Measurements from ENCODE around the gene TTLL11. TPM values are rescaled to one million over a fixed set of nuclear protein-coding genes. Genes with fewer than 3 reads are reported as not detected.
A peak's percentile ranks its signal among the peaks of the same experiment; 100 is the strongest.
"Not testable (repeated sequence)": the region's sequence is repeated elsewhere in the genome, so short reads cannot be mapped to it uniquely, and the experiment has no call there.

The TTLL11 gene
- total RNA-seq, 1 donor from 2014 or later: 6.7 TPM

DNA sequence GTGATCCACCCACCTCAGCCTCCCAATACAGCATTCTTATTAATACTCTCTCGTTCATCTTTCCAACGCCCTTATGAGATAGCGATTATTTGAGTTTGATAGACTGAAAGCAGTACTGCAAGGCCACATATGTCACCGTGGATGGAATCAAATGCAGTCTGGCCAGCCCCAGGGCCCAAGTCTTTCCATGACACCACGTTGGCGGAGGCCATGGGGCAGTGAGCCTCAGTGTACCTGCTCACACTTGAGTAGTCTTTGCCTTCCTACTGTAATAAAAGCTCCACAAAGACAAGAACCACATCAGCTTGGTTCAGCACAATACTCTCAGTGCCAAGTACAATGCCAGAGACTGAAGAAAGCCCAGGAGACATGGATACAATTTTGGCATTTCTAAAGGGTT lies 88.5 kb downstream of the TTLL11 start:
- DNase-seq: no peak

DNA sequence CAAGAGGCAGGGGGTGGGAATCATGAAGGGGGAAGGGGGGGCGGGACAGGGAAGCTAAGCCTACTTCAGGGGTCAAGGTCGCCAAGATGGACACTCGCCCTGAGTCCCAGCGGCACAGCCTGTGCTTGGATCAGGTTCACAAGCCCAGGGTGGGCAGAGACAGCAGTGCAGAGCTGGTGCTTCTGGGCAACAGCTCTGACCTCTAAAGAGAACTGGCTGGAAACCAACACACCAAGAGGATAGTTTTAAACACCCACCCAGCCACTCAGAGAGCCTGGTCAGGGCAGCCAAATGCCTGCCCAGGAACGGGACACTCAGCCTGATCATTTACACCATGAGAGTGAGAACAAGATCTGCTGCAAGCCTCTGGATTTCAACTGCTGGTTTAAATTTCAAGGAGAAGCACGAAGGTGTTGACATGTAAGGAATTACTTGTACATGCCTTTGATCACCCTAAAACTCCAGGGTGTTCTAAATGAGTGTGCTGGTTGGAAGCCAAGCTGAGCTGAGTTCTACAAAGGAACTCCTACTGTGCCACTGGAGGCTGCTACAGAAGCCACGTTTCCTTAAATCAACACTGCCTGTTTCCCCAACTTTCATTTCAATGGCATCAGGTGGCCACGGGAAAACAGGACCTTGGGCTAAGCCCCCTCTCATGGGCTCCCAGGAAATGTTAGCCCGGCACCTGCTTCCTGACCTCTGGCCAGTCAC lies 91.5 kb downstream of the TTLL11 start:
- DNase-seq: no peak

GRCh38 chr9:122000526-122000925 lies 92.6 kb downstream of the TTLL11 start:
- not testable (repeated sequence) for DNase-seq

DNA sequence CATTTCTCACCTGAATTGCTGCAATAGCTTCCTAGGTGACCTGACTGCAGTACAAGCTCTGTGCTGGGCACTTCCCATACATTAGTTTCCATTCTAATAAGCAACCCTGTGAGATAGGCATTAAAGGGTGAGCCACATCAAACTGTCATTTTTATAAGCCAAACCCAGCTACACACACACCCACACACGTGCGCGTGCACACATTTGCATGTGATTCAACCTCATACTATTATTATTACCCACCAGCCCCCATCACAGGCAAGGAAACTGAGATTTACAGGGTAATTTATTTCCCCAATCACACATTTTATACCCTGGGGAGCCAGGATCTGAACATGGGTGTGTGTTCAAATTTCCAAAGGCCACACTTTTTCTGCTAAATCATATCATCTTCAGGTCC lies 93.6 kb downstream of the TTLL11 start:
- DNase-seq: no peak

GRCh38 chr9:121998513-121999049 lies 94.5 kb downstream of the TTLL11 start:
- no peak for DNase-seq

DNA sequence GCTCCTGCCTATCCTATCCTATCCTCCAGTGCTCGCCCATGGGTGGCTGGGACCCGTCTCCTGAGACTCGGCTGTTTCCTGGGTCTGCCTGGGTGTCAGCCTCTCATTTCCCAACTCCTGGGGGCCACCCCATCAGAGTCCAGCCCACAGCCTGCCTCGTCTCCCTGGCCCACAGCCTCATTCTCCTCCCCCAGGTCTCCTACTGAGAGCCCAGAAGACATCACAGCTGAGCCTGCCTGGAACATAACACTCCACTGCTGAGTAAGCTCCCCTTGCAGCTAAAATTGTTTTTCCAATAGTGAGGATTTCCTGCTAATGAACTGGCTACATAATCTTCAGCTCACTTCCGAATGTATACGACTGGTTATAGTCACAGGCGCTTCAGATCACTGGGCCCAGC lies 95.3 kb downstream of the TTLL11 start:
- peak; percentile 44 for DNase-seq

GRCh38 chr9:121996783-121997182 lies 96.3 kb downstream of the TTLL11 start:
- no peak for DNase-seq

GRCh38 chr9:121995997-121996396 lies 97.1 kb downstream of the TTLL11 start:
- DNase-seq: no peak

- DNase-seq: peak; percentile 68
These were observed 100.4 kb downstream of the TTLL11 start for GRCh38 chr9:121992571-121993212.

GRCh38 chr9:121991307-121991661 lies 101.8 kb downstream of the TTLL11 start:
- DNase-seq: no peak

GRCh38 chr9:121990600-121991306 lies 102.4 kb downstream of the TTLL11 start:
- DNase-seq: no peak

DNA sequence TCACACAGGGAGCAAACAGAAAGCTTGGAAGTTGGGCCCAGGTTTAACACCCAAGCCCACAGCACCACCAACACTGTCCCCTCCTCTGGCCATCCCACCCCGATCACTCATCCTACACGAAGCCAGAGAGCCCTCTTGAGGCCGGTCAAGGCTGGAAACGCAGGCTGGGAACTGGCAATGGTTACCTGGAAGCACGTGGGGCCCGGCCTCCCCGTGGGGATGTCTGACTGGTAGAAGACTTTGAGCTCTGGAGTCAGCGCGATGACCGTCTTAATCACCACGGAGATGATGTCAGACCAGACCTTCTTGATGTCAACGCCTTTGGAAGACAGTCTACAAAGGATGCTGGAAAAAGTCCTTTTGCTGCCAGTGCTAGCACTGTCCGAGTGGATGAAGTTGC lies 104.1 kb downstream of the TTLL11 start:
- no peak for DNase-seq

DNA sequence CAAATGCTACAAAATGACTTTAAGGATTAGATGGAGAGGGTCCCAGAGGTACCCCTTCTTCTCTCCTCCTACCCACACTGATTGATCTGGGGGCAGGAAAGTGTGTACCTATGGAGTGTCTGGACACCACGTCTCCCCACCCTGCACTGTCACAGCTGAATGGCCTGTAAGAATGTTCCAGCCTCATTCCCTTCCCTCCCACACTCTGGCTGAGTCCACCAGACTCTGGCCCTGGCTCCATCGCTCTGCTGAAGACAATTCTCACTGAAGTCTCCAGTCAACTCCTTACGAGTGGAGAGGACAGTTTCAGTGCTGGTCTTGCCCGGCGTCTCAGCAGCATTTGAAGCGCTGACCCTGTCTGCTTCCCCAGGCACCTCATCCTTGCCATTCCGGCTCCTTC lies 105.8 kb downstream of the TTLL11 start:
- DNase-seq: no peak

- DNase-seq: no peak
These were observed 107.2 kb downstream of the TTLL11 start for GRCh38 chr9:121985792-121986494.

DNA sequence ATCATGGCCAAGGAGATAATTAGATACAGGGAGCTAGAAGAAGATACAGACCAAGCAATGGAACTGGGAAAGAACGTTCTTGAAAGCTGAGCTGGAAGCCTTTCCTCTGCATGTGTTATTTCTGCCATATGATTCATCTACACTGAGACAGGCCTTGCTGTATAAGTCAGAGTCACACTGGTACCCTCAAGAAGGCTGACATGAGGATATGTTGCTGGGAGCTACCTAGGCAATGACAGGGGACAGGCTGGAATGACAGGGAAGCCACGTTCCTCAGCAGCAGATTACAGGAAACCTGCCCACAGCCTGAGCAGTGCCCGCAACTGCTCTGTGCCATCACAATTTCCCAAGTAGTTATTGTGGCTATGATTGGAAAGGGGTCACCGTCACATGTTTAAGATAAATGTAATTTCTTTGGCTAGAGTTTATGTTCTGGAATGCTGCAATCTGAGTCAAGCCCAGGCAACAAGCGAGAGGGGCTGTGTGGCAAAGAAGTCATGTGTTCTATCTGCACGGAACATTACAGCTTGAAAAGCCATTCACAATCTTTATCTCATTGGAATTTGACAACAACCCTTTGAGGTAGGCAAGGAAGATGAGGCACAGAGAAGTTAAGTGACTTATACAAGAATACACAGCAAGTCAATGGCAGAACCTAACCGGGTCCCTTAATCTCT lies 108.2 kb downstream of the TTLL11 start:
- DNase-seq: peak; percentile 36

GRCh38 chr9:121983736-121984135 lies 109.4 kb downstream of the TTLL11 start:
- DNase-seq: no peak

- no peak for DNase-seq
These were observed 111.8 kb downstream of the TTLL11 start for GRCh38 chr9:121981118-121981883.

GRCh38 chr9:121980665-121981064 lies 112.4 kb downstream of the TTLL11 start:
- DNase-seq: not testable (repeated sequence)

GRCh38 chr9:121979736-121980135 lies 113.4 kb downstream of the TTLL11 start:
- no peak for DNase-seq

DNA sequence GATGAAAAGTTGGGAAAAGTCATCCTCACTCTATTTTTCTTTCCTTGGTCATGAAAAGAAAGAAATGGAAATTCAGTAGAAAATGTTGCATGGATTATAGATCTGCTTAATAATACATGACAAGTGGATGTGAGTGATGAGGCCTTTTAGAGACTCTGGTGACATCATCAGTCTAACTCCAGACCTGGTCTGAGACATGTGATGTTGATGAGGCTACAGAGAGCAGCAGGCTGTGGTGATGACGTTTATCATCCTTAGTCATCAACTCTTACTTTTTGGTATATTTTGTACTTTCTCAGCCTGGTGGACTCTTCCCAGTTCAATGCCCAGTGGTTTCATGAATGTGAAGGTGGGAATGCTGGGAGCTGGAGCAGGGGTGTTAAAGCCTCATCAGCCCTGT lies 116.4 kb downstream of the TTLL11 start:
- no peak for DNase-seq

GRCh38 chr9:121975801-121976277 lies 117.3 kb downstream of the TTLL11 start:
- no peak for DNase-seq

Measured in skin of body (tissue), 2 donors.